Measurements from ENCODE around the gene MMEL1.

GRCh38 chr1:2543543-2544092 is 89.2 kb downstream of the MMEL1 start:
- TF ChIP-seq TCF7L2 (IDR thresholded peaks at IDR 0.05; ENCODE audit: low read depth, low read length): no peak
- TF ChIP-seq CTCF (IDR thresholded peaks at IDR 0.05): no peak
- TF ChIP-seq POLR2AphosphoS5 (IDR thresholded peaks at IDR 0.05; ENCODE audit: low read depth, low read length): 0 out of 2 replicates have a peak, but pooled peaks have one; percentile 11
- no peak for TF ChIP-seq REST (IDR thresholded peaks at IDR 0.05; ENCODE audit: insufficient read depth in 1 of 2, low read depth in 2 of 2, low read length in 1 of 2)

Data from Panc1 (cell line).